ENCODE measurements around the gene WWTR1. TPM values are rescaled to one million over a fixed set of nuclear protein-coding genes. Genes with fewer than 3 reads are reported as not detected.

The WWTR1 gene
- total and polyA plus RNA-seq, 2 of the 8 experiments (the other 6 are each of a cell fraction or from before 2014, with no cell fraction given): 15.7 to 18.6 TPM

- no peak overlapping the region for H3K9ac ChIP-seq (replicated peaks in 1 of 4; ENCODE audit: extremely low read depth in 1 of 4, low read depth in 3 of 4, low read length in 3 of 4)
- H3K56ac ChIP-seq (replicated peaks; ENCODE audit: insufficient read length, low read depth, low read length): no peak overlapping the region
- POLR2A ChIA-PET (ENCODE audit: partially characterized antibody): no interaction called here
- no peak overlapping the region for H2BK20ac ChIP-seq (ENCODE audit: low read length)
- CTCF ChIA-PET (ENCODE audit: partially characterized antibody): interaction anchor here (0.9 to 6.6 kb wide), 12 partner anchors 8 to 386 kb away, joined by 3 to 60 read pairs (median 6); partner anchors contain the start of gene TM4SF18
- H4K5ac ChIP-seq (ENCODE audit: insufficient read length, low read depth, low read length): no peak overlapping the region
- no peak overlapping the region for H2BK12ac ChIP-seq (ENCODE audit: low read depth, low read length)
- no peaks in the 10 kb centered on the region for H3K79me2 ChIP-seq (ENCODE audit: control insufficient read depth in 1 of 2, insufficient read depth in 2 of 2, low read length in 2 of 2)
- 80% methylated on average over 3 of the region's 3 CpGs; no CpG with 5 or more reads in 1 of the 2 experiments for WGBS, 2 experiments (ENCODE audit: extremely low coverage in 1 of 2, insufficient coverage in 1 of 2, insufficient read length in 1 of 2, insufficient replicate concordance in 2 of 2, low coverage in 1 of 2, low lambda C conversion rate in 2 of 2, missing lambda C conversion rate in 1 of 2)
- H3K4me3 ChIP-seq (ENCODE audit: extremely low read depth in 1 of 4, insufficient read depth in 2 of 4, low read depth in 3 of 4, low read length in 4 of 4): no peak overlapping the region
- no peaks in the 10 kb centered on the region for H3K79me1 ChIP-seq (ENCODE audit: low read depth, low read length)
- no peak overlapping the region for H4K91ac ChIP-seq (replicated peaks; ENCODE audit: insufficient read length, low read length)
- H3K36me3 ChIP-seq (ENCODE audit: control insufficient read depth in 2 of 4, insufficient read depth in 4 of 4, low read length in 3 of 4): no peaks in the 10 kb centered on the region; a peak in 1 of 8 replicates
- H3K4ac ChIP-seq (replicated peaks; ENCODE audit: insufficient read length, low read depth, low read length): no peak overlapping the region
- no peaks in the 10 kb centered on the region for H3K27me3 ChIP-seq (replicated peaks in 1 of 4; ENCODE audit: control insufficient read depth in 3 of 4, extremely low read depth in 1 of 4, insufficient read depth in 3 of 4, low read length in 3 of 4)
- H2BK120ac ChIP-seq (replicated peaks; ENCODE audit: low read depth, low read length): no peak overlapping the region
- no peaks in the 10 kb centered on the region for H4K20me1 ChIP-seq (replicated peaks in 1 of 2; ENCODE audit: control insufficient read depth in 1 of 2, insufficient read depth in 2 of 2, low read length in 2 of 2)
- no peak overlapping the region for H3K18ac ChIP-seq (ENCODE audit: extremely low read depth, low read length)
- H3K4me2 ChIP-seq (ENCODE audit: insufficient read depth in 1 of 2, low read depth in 2 of 2, low read length in 2 of 2): no peak overlapping the region
- no peak overlapping the region for H2AFZ ChIP-seq (ENCODE audit: low read length)
- H2BK15ac ChIP-seq (ENCODE audit: low read length): no peak overlapping the region
- TF ChIP-seq YY1 (IDR thresholded peaks at IDR 0.05; ENCODE audit: low read depth, low read length) (0 out of 2 replicates have a peak, but pooled peaks have one; percentile 9), SRF (IDR thresholded peaks at IDR 0.05; ENCODE audit: low read depth, low read length) (no peak)
- H3K4me1 ChIP-seq (replicated peaks in 1 of 4; ENCODE audit: control insufficient read depth in 3 of 4, insufficient read depth in 4 of 4, low read length in 3 of 4): no peaks in the 10 kb centered on the region
- H2AK5ac ChIP-seq (ENCODE audit: low read depth, low read length): no peak overlapping the region
- no peak overlapping the region for H3K23ac ChIP-seq (ENCODE audit: insufficient read length)
- H3K27ac ChIP-seq (ENCODE audit: low read depth, low read length): no peak overlapping the region
- no peaks in the 10 kb centered on the region for H3K9me3 ChIP-seq (ENCODE audit: insufficient read depth in 2 of 2, low read depth in 1 of 2, low read length in 1 of 2)
- H3K23me2 ChIP-seq (ENCODE audit: low read depth, low read length): no peaks in the 10 kb centered on the region
- H4K8ac ChIP-seq (ENCODE audit: extremely low read depth, insufficient read depth, low read length): no peak overlapping the region
- H2BK5ac ChIP-seq (ENCODE audit: low read depth, low read length): no peak overlapping the region
- no peak overlapping the region for H3K14ac ChIP-seq (ENCODE audit: insufficient read length)
- DNase-seq (ENCODE audit: low read depth in 1 of 2, low spot score in 2 of 2) (no peak), FAIRE-seq (no peak)
These were observed 155.4 kb downstream of the WWTR1 start for GRCh38 chr3:149502438-149502837.
